HepG2 (cell line): ENCODE data around the gene PROX2. TPM values are rescaled to one million over a fixed set of nuclear protein-coding genes. Genes with fewer than 3 reads are reported as not detected.

Source experiments
- BHLHE40 ChIP-seq: IDR thresholded peaks from 2 replicates; pipeline ENCODE4 v1.6.1; 2011; ENCODE audit warnings: low read length, improper control_type of control experiment
- CHCHD3 ChIP-seq: sonication (generic); formaldehyde crosslinking; IDR thresholded peaks from 2 replicates; pipeline ENCODE4 v1.8.0; 2022; ENCODE audit warnings: mild to moderate bottlenecking, missing genetic modification reagents, moderate library complexity
- FOSL1 ChIP-seq: sonication (generic); formaldehyde crosslinking; IDR thresholded peaks from 2 replicates; pipeline ENCODE4 v1.9.0; 2021; ENCODE audit warnings: missing genetic modification reagents, borderline replicate concordance
- GABPA ChIP-seq, 2 experiments: IDR thresholded peaks; 2 replicates each; pipeline ENCODE4 v1.6.1; 2011 to 2016; ENCODE audit warnings: low read depth in 2 of 2, low read length in 1 of 2, missing biosample characterization in 1 of 2, missing genetic modification characterization in 1 of 2
- GZF1 ChIP-seq: sonication (generic); formaldehyde crosslinking; IDR thresholded peaks from 2 replicates; pipeline ENCODE4 v1.5.1; 2020; ENCODE audit warnings: mild to moderate bottlenecking, missing genetic modification reagents
- KDM5A ChIP-seq: fragments of 200-600 bp; sonication (generic); IDR thresholded peaks from 2 replicates; pipeline ENCODE4 v1.7.0; 2018; ENCODE audit warnings: antibody characterized with exemption, mild to moderate bottlenecking, low read length, borderline replicate concordance
- NFYB ChIP-seq: sonication (generic); formaldehyde crosslinking; IDR thresholded peaks from 2 replicates; pipeline ENCODE4 v1.4.0; 2020; ENCODE audit warnings: missing genetic modification reagents
- RBFOX2 ChIP-seq: fragments of 200-400 bp; formaldehyde crosslinking; IDR thresholded peaks from 2 replicates; pipeline ENCODE4 v1.6.1; 2017; ENCODE audit warnings: low read depth, mild to moderate bottlenecking, low read length
- SNAPC2 ChIP-seq: sonication (generic); formaldehyde crosslinking; IDR thresholded peaks from 2 replicates; pipeline ENCODE4 v1.8.1; 2022; ENCODE audit warnings: mild to moderate bottlenecking, missing genetic modification reagents
- SRSF9 ChIP-seq: fragments of 200-400 bp; formaldehyde crosslinking; IDR thresholded peaks from 2 replicates; pipeline ENCODE4 v1.6.1; 2018; ENCODE audit warnings: borderline replicate concordance, mild to moderate bottlenecking, low read depth, low read length; ENCODE audit not compliant: insufficient read depth, poor library complexity, severe bottlenecking
- STAG1 ChIP-seq: sonication (generic); formaldehyde crosslinking; IDR thresholded peaks from 2 replicates; pipeline ENCODE4 v1.4.0; 2020; ENCODE audit warnings: missing genetic modification reagents
- TRIM22 ChIP-seq: fragments of 450-650 bp; IDR thresholded peaks from 2 replicates; pipeline ENCODE4 v1.6.1; 2017
- ZBTB1 ChIP-seq: sonication (generic); formaldehyde crosslinking; IDR thresholded peaks from 2 replicates; pipeline ENCODE4 v1.4.0; 2020; ENCODE audit warnings: missing genetic modification reagents, borderline replicate concordance
- ZNF546 ChIP-seq: sonication (generic); formaldehyde crosslinking; conservative IDR thresholded peaks from 2 replicates; pipeline ENCODE4 v1.8.1; 2023; ENCODE audit warnings: mild to moderate bottlenecking, missing genetic modification reagents
- ZNF558 ChIP-seq: sonication (generic); formaldehyde crosslinking; IDR thresholded peaks from 2 replicates; pipeline ENCODE4 v1.9.0; 2022; ENCODE audit warnings: mild to moderate bottlenecking, missing genetic modification reagents, borderline replicate concordance
- ZNF576 ChIP-seq: sonication (generic); formaldehyde crosslinking; IDR thresholded peaks from 2 replicates; pipeline ENCODE4 v1.4.0; 2020; ENCODE audit warnings: mild to moderate bottlenecking, missing genetic modification reagents
- ZNF724P ChIP-seq: sonication (generic); formaldehyde crosslinking; IDR thresholded peaks from 2 replicates; pipeline ENCODE4 v1.8.0; 2022; ENCODE audit warnings: missing genetic modification reagents, borderline replicate concordance
- ZNF782 ChIP-seq: sonication (generic); formaldehyde crosslinking; IDR thresholded peaks from 2 replicates; pipeline ENCODE4 v1.4.0; 2020; ENCODE audit warnings: missing genetic modification reagents, mild to moderate bottlenecking, borderline replicate concordance
- ZNF788 ChIP-seq: sonication (generic); formaldehyde crosslinking; IDR thresholded peaks from 2 replicates; pipeline ENCODE4 v1.5.0; 2020; ENCODE audit warnings: mild to moderate bottlenecking, missing genetic modification reagents, borderline replicate concordance
- ZNF879 ChIP-seq: sonication (generic); formaldehyde crosslinking; IDR thresholded peaks from 2 replicates; pipeline ENCODE4 v1.8.1; 2023; ENCODE audit warnings: missing genetic modification reagents
- polyA plus RNA-seq, 8 experiments: library from polyadenylated mRNA; depleted of rRNA in 3 of 8; stranded (reverse) in 7 of 8; unstranded in 1 of 8; fragments of >200 nt; fragmentation: Illumina TruSeq in 4 of 8; extraction: Trizol in 4 of 8; gene quantifications; 2 replicates each; pipeline versions ENCODE4 v1.2.1 to v1.2.3, GENCODE V29; 2011 to 2016; ENCODE audit warnings: low read depth in 4 of 8, missing spikeins in 1 of 8, mixed read lengths in 1 of 8; ENCODE audit not compliant: insufficient read depth in 1 of 8
- total RNA-seq, 5 experiments: library from RNA; depleted of rRNA; stranded (reverse); fragments of >200 nt; fragmentation: Illumina TruSeq; extraction: Trizol; gene quantifications; 2 replicates each; pipeline ENCODE4 v1.2.3, GENCODE V29; 2016; ENCODE audit warnings: low read depth in 1 of 5
- TF ChIP-seq, protein P1 (sequence below): sonication (generic); formaldehyde crosslinking; IDR thresholded peaks from 2 replicates; pipeline ENCODE4 v1.4.0; 2020; ENCODE audit warnings: missing genetic modification reagents
- TF ChIP-seq, protein P2 (sequence below): sonication (generic); formaldehyde crosslinking; IDR thresholded peaks from 2 replicates; pipeline ENCODE4 v1.8.1; 2023; ENCODE audit warnings: mild to moderate bottlenecking, moderate library complexity, missing genetic modification reagents
- TF ChIP-seq, protein P3 (sequence below): sonication (generic); formaldehyde crosslinking; IDR thresholded peaks from 2 replicates; pipeline ENCODE4 v1.8.0; 2022; ENCODE audit warnings: missing genetic modification reagents, mild to moderate bottlenecking, borderline replicate concordance

The PROX2 gene
- total and polyA plus RNA-seq, 2 of the 13 experiments (the other 11 are each of a cell fraction or from before 2014, with no cell fraction given), result not detected

GRCh38 chr14:74882103-74882920 is 6.4 kb upstream of the PROX2 start (continued):
- no peak for TF ChIP-seq TRIM22
- no peak for TF ChIP-seq ZNF879
- peak; percentile 66; the same call in 1 of the 2 replicates for TF ChIP-seq ZNF546 (CRISPR knock-in tag)
- no peak for TF ChIP-seq FOSL1 (CRISPR knock-in tag)
- no peak for TF ChIP-seq NFYB (CRISPR knock-in tag)
- no peak for TF ChIP-seq ZNF724P (CRISPR knock-in tag)
- no peak for TF ChIP-seq ZNF788 (CRISPR knock-in tag)
- TF ChIP-seq ZNF782, result no peak
- TF ChIP-seq, protein P1, sequence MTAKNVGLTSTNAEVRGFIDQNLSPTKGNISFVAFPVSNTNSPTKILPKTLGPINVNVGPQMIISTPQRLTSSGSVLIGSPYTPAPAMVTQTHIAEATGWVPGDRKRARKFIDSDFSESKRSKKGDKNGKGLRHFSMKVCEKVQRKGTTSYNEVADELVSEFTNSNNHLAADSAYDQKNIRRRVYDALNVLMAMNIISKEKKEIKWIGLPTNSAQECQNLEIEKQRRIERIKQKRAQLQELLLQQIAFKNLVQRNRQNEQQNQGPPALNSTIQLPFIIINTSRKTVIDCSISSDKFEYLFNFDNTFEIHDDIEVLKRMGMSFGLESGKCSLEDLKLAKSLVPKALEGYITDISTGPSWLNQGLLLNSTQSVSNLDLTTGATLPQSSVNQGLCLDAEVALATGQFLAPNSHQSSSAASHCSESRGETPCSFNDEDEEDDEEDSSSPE (CRISPR knock-in tag), result no peak
- no peak for TF ChIP-seq CHCHD3 (CRISPR knock-in tag)
- TF ChIP-seq, protein P2, sequence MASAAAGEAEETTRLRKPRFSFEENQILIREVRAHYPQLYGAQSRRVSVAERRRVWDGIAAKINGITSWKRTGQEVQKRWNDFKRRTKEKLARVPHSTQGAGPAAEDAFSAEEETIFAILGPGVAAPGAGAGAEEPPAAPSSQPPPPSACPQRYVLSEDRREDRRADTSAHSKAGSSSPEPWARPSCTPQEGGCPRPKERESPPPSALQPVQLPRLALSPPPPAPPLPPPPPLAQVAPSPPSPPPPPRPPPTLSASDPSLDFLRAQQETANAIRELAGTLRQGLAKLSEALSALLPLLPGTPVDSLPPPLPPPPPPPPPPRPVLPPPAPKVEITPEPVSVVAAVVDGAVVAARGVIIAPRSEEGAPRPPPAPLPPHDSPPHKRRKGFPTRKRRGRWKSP, result no peak
- TF ChIP-seq ZNF558, result peak; percentile 41; the same call in 1 of the 2 replicates
- no peak for TF ChIP-seq SRSF9
- TF ChIP-seq GZF1, result no peak
- no peak for TF ChIP-seq BHLHE40
- TF ChIP-seq SNAPC2 (CRISPR knock-in tag), result no peak
- no peak for TF ChIP-seq GABPA (IDR thresholded peaks at IDR 0.05; ENCODE audit: low read depth, low read length)
- TF ChIP-seq GABPA (CRISPR knock-in tag; IDR thresholded peaks at IDR 0.05; ENCODE audit: low read depth), result no peak
- no peak for TF ChIP-seq STAG1 (CRISPR knock-in tag)
- TF ChIP-seq, protein P3, sequence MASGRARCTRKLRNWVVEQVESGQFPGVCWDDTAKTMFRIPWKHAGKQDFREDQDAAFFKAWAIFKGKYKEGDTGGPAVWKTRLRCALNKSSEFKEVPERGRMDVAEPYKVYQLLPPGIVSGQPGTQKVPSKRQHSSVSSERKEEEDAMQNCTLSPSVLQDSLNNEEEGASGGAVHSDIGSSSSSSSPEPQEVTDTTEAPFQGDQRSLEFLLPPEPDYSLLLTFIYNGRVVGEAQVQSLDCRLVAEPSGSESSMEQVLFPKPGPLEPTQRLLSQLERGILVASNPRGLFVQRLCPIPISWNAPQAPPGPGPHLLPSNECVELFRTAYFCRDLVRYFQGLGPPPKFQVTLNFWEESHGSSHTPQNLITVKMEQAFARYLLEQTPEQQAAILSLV (CRISPR knock-in tag), result 0 out of 2 replicates have a peak, but pooled peaks have one; percentile 12
- TF ChIP-seq RBFOX2, result peak; percentile 31
- no peak for TF ChIP-seq ZBTB1
- no peak for TF ChIP-seq ZNF576 (CRISPR knock-in tag)
- TF ChIP-seq KDM5A, result peak; percentile 90; the same call in 1 of the 2 replicates
